Karpas-422 (cell line): ENCODE measurements around the gene RGS21. TPM values are rescaled to one million over a fixed set of nuclear protein-coding genes. Genes with fewer than 3 reads are reported as not detected.
A peak's percentile ranks its signal among the peaks of the same experiment; 100 is the strongest.

Experiments used
- DNase-seq: peaks from one replicate; pipeline ENCODE4 v3.0.0-alpha.2; 2015
- H2AFZ ChIP-seq: fragments of 200-600 bp; sonication (generic); 2 replicates; pipeline ENCODE4 v1.6.1; 2014; ENCODE audit warnings: antibody characterized with exemption, low read length, mixed read lengths
- H3K27ac ChIP-seq: fragments of 200-600 bp; sonication (generic); 2 replicates; pipeline ENCODE4 v1.5.1; 2014; ENCODE audit warnings: mild to moderate bottlenecking, low read length, moderate library complexity
- H3K27me3 ChIP-seq: fragments of 200-600 bp; sonication (generic); 2 replicates; pipeline ENCODE4 v1.6.1; 2014; ENCODE audit warnings: low read length, mixed read lengths
- H3K36me3 ChIP-seq: fragments of 200-600 bp; sonication (generic); 2 replicates; pipeline ENCODE4 v1.6.1; 2014; ENCODE audit warnings: low read length, mixed read lengths; ENCODE audit not compliant: insufficient read depth
- H3K4me1 ChIP-seq: fragments of 200-600 bp; sonication (generic); 2 replicates; pipeline ENCODE4 v1.6.1; 2014; ENCODE audit warnings: mild to moderate bottlenecking, low read length, mixed read lengths
- H3K4me2 ChIP-seq: fragments of 200-600 bp; sonication (generic); 2 replicates; pipeline ENCODE4 v1.6.1; 2014; ENCODE audit warnings: low read length, low read depth, mild to moderate bottlenecking; ENCODE audit not compliant: poor library complexity, severe bottlenecking
- H3K4me3 ChIP-seq: fragments of 200-600 bp; sonication (generic); 2 replicates; pipeline ENCODE4 v1.5.1; 2014; ENCODE audit warnings: mild to moderate bottlenecking, antibody characterized with exemption, low read length, mixed read lengths
- H3K79me2 ChIP-seq: fragments of 200-600 bp; sonication (generic); 2 replicates; pipeline ENCODE4 v1.6.1; 2014; ENCODE audit warnings: mild to moderate bottlenecking, low read length, mixed read lengths
- H3K9ac ChIP-seq: fragments of 200-600 bp; sonication (generic); 2 replicates; pipeline ENCODE4 v1.6.0; 2014; ENCODE audit warnings: low read length
- H3K9me2 ChIP-seq: fragments of 200-600 bp; sonication (generic), shearing (Covaris generic); replicated peaks from 2 replicates; pipeline ENCODE4 v1.6.0; 2014; ENCODE audit warnings: mild to moderate bottlenecking, low read length, moderate library complexity; ENCODE audit not compliant: insufficient read depth
- H3K9me3 ChIP-seq: fragments of 300-700, 200-600 bp; sonication (generic); 2 replicates; pipeline ENCODE4 v1.6.1; 2014; ENCODE audit warnings: low read length, mixed read lengths
- H4K20me1 ChIP-seq: fragments of 200-600 bp; sonication (generic); 2 replicates; pipeline ENCODE4 v1.6.1; 2014; ENCODE audit warnings: mild to moderate bottlenecking, antibody characterized with exemption, low read length, low read depth; ENCODE audit not compliant: insufficient read depth
- total RNA-seq: library from RNA; depleted of rRNA; stranded (reverse); fragments of >200 nt; shearing (Covaris generic); gene quantifications from 2 replicates; pipeline ENCODE4 v1.2.3, GENCODE V29; 2014; ENCODE audit warnings: low replicate concordance; rRNA removed

The RGS21 gene
- total RNA-seq: not detected in 2 replicates

- Histone ChIP-seq H2AFZ (no peak within 1 kb of the TSS), H3K27ac (no peak within 1 kb of the TSS), H3K9me2 (no peaks in the 10 kb centered on the region), H3K9ac (no peak within 1 kb of the TSS), H4K20me1 (no peaks in the 10 kb centered on the region), H3K4me3 (no peak within 1 kb of the TSS), H3K4me2 (no peak within 1 kb of the TSS), H3K9me3 (no peaks in the 10 kb centered on the region), H3K36me3 (no peaks in the 10 kb centered on the region), H3K79me2 (no peaks in the 10 kb centered on the region), H3K27me3 (no peaks in the 10 kb centered on the region), H3K4me1 (no peaks in the 10 kb centered on the region)
- DNase-seq: no peak
Observed at GRCh38 chr1:192316942-192317450, at the start of gene RGS21. RGS21 (plus strand) TSS chr1:192316992; CDS start chr1:192343037, 26,045 bp downstream.

- H4K20me1 ChIP-seq: no peaks in the 10 kb centered on the region
- no peaks in the 10 kb centered on the region for H3K9me2 ChIP-seq
- H3K27ac ChIP-seq: no peak overlapping the region
- no peak overlapping the region for H2AFZ ChIP-seq
- no peak overlapping the region for H3K4me3 ChIP-seq
- no peak overlapping the region for H3K4me2 ChIP-seq
- H3K79me2 ChIP-seq: no peaks in the 10 kb centered on the region
- no peak for DNase-seq
- H3K4me1 ChIP-seq: no peaks in the 10 kb centered on the region
- H3K9me3 ChIP-seq: no peaks in the 10 kb centered on the region
- H3K9ac ChIP-seq: no peak overlapping the region
- H3K36me3 ChIP-seq: no peaks in the 10 kb centered on the region
- H3K27me3 ChIP-seq: no peaks in the 10 kb centered on the region
Observed at GRCh38 chr1:192268468-192269052, 48.2 kb upstream of the RGS21 start.

GRCh38 chr1:192270398-192270797 is 46.4 kb upstream of the RGS21 start:
- Histone ChIP-seq H3K9me3 (no peaks in the 10 kb centered on the region), H3K27me3 (no peaks in the 10 kb centered on the region), H3K27ac (no peak overlapping the region), H3K9me2 (no peaks in the 10 kb centered on the region), H3K36me3 (no peaks in the 10 kb centered on the region), H2AFZ (no peak overlapping the region), H3K4me2 (no peak overlapping the region), H3K9ac (no peak overlapping the region), H4K20me1 (no peaks in the 10 kb centered on the region), H3K4me3 (no peak overlapping the region), H3K4me1 (peaks cover 5% of the 10 kb centered on the region; the same call in 1 of the 2 replicates), H3K79me2 (no peaks in the 10 kb centered on the region)
- DNase-seq: no peak

- Histone ChIP-seq H3K9me2 (no peaks in the 10 kb centered on the region), H3K27me3 (no peaks in the 10 kb centered on the region), H3K27ac (no peak overlapping the region), H3K9me3 (no peaks in the 10 kb centered on the region), H3K36me3 (no peaks in the 10 kb centered on the region), H2AFZ (no peak overlapping the region), H3K4me3 (no peak overlapping the region), H4K20me1 (no peaks in the 10 kb centered on the region), H3K79me2 (no peaks in the 10 kb centered on the region), H3K9ac (no peak overlapping the region), H3K4me1 (peaks cover 5% of the 10 kb centered on the region; the same call in 1 of the 2 replicates), H3K4me2 (no peak overlapping the region)
- no peak for DNase-seq
Observed at GRCh38 chr1:192272732-192273131, 44.1 kb upstream of the RGS21 start.

GRCh38 chr1:192274588-192274987 is 42.2 kb upstream of the RGS21 start:
- no peak overlapping the region for H2AFZ ChIP-seq
- H3K4me1 ChIP-seq: peaks cover 5% of the 10 kb centered on the region; the same call in 1 of the 2 replicates
- H3K9me2 ChIP-seq: no peaks in the 10 kb centered on the region
- no peaks in the 10 kb centered on the region for H4K20me1 ChIP-seq
- no peaks in the 10 kb centered on the region for H3K27me3 ChIP-seq
- no peak for DNase-seq
- H3K36me3 ChIP-seq: no peaks in the 10 kb centered on the region
- no peak overlapping the region for H3K9ac ChIP-seq
- H3K4me2 ChIP-seq: no peak overlapping the region
- no peak overlapping the region for H3K27ac ChIP-seq
- H3K9me3 ChIP-seq: no peaks in the 10 kb centered on the region
- no peaks in the 10 kb centered on the region for H3K79me2 ChIP-seq
- H3K4me3 ChIP-seq: no peak overlapping the region

- H3K4me1 ChIP-seq: peaks cover 5% of the 10 kb centered on the region; the same call in 1 of the 2 replicates
- DNase-seq: no peak
- H3K27ac ChIP-seq: no peak overlapping the region
- H3K9ac ChIP-seq: no peak overlapping the region
- H2AFZ ChIP-seq: no peak overlapping the region
- H3K27me3 ChIP-seq: no peaks in the 10 kb centered on the region
- no peaks in the 10 kb centered on the region for H3K9me3 ChIP-seq
- H4K20me1 ChIP-seq: no peaks in the 10 kb centered on the region
- H3K79me2 ChIP-seq: no peaks in the 10 kb centered on the region
- no peak overlapping the region for H3K4me2 ChIP-seq
- H3K4me3 ChIP-seq: no peak overlapping the region
- no peaks in the 10 kb centered on the region for H3K9me2 ChIP-seq
- H3K36me3 ChIP-seq: no peaks in the 10 kb centered on the region
Observed at GRCh38 chr1:192277635-192278034, 39.2 kb upstream of the RGS21 start.

- Histone ChIP-seq H3K9ac (no peak overlapping the region), H3K4me1 (no peaks in the 10 kb centered on the region), H4K20me1 (no peaks in the 10 kb centered on the region), H2AFZ (no peak overlapping the region), H3K27ac (no peak overlapping the region), H3K9me3 (no peaks in the 10 kb centered on the region), H3K27me3 (no peaks in the 10 kb centered on the region), H3K4me3 (no peak overlapping the region), H3K9me2 (no peaks in the 10 kb centered on the region), H3K4me2 (no peak overlapping the region), H3K36me3 (no peaks in the 10 kb centered on the region), H3K79me2 (no peaks in the 10 kb centered on the region)
- DNase-seq: peak; percentile 42
Observed at GRCh38 chr1:192284927-192285326, 31.9 kb upstream of the RGS21 start.

GRCh38 chr1:192303029-192303428 is 13.8 kb upstream of the RGS21 start:
- H3K27ac ChIP-seq: no peak overlapping the region
- H2AFZ ChIP-seq: no peak overlapping the region
- no peaks in the 10 kb centered on the region; the same call in 1 of the 2 replicates for H3K9me2 ChIP-seq
- no peak for DNase-seq
- H3K36me3 ChIP-seq: no peaks in the 10 kb centered on the region
- H3K4me2 ChIP-seq: no peak overlapping the region
- H3K79me2 ChIP-seq: no peaks in the 10 kb centered on the region
- H4K20me1 ChIP-seq: no peaks in the 10 kb centered on the region
- H3K4me3 ChIP-seq: no peak overlapping the region
- no peaks in the 10 kb centered on the region for H3K27me3 ChIP-seq
- no peaks in the 10 kb centered on the region for H3K4me1 ChIP-seq
- no peaks in the 10 kb centered on the region for H3K9me3 ChIP-seq
- H3K9ac ChIP-seq: no peak overlapping the region
